Endothelial cell (in vitro differentiated cells): ENCODE measurements around the gene SIL1. TPM values are rescaled to one million over a fixed set of nuclear protein-coding genes. Genes with fewer than 3 reads are reported as not detected.

ENCODE experiments used
- DNase-seq: peaks from one replicate; pipeline ENCODE4 v3.0.0; 2021; ENCODE audit warnings: low spot score
- H3K27ac Mint-ChIP-seq: one replicate; pipeline ENCODE4 v1.8.0; 2021; ENCODE audit warnings: mixed read lengths, inconsistent platforms; ENCODE audit not compliant: unreplicated experiment
- H3K27me3 Mint-ChIP-seq: one replicate; pipeline ENCODE4 v1.8.0; 2021; ENCODE audit warnings: mild to moderate bottlenecking, moderate library complexity, mixed read lengths, inconsistent platforms; ENCODE audit not compliant: unreplicated experiment
- H3K36me3 Mint-ChIP-seq: one replicate; pipeline ENCODE4 v1.8.0; 2021; ENCODE audit warnings: mild to moderate bottlenecking, low read depth, mixed read lengths, inconsistent platforms; ENCODE audit not compliant: unreplicated experiment
- H3K4me1 Mint-ChIP-seq: one replicate; pipeline ENCODE4 v1.8.0; 2021; ENCODE audit warnings: mild to moderate bottlenecking, mixed read lengths, inconsistent platforms; ENCODE audit not compliant: unreplicated experiment
- H3K4me3 Mint-ChIP-seq: one replicate; pipeline ENCODE4 v1.8.0; 2021; ENCODE audit warnings: mild to moderate bottlenecking, mixed read lengths, inconsistent platforms; ENCODE audit not compliant: unreplicated experiment
- H3K9me3 Mint-ChIP-seq: one replicate; pipeline ENCODE4 v1.8.0; 2021; ENCODE audit warnings: mixed read lengths, inconsistent platforms; ENCODE audit not compliant: unreplicated experiment
- total RNA-seq: library from RNA; stranded (reverse); fragmentation: NEBNext Ultra II Directional; extraction: Animal tissue kit (Norgen Biotek cat#: 25700); gene quantifications from one replicate; pipeline ENCODE4 v1.2.1, GENCODE V29; 2021; ENCODE audit not compliant: unreplicated experiment
- TF ChIP-seq, protein P1 (sequence below): fragments of 200-600 bp; sonication (generic); IDR thresholded peaks from one replicate; pipeline ENCODE4 v1.5.0; 2021; ENCODE audit warnings: antibody characterized with exemption; ENCODE audit not compliant: unreplicated experiment

The SIL1 gene
- total RNA-seq, 1 donor from 2014 or later = 35.6 TPM

DNA sequence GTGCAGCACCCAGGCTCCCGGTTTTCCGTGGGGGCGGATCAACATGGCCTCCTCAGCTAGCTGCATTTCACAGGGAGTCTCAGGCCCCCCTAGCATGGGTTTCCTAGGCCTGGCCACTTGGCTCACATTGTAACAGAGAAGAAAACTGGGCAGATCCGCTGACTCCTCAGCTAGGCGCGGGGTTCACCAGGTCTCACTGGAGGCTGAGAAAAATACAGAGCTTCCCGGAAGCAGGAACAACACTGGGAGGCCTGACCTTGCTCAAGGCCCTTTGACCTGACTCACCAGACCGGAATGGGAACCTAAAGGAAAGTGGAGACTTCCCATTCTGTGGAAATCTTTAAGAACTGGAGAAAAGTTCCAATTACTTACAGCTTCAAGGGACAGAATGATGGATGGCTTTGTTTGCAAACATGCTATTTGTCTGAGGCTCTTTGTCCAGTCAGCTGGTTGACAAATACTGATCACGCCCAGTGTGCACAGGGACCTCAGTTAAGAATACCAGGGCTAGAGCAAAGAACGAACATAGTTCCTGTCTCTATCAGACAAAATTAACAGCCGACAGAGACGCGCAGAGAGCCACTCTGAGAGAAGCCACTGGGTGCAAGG lies 234.3 kb downstream of the SIL1 start:
- no peak for DNase-seq
- Mint-ChIP-seq H3K4me1 (peaks cover 29% of the 10 kb centered on the region), H3K27ac (no peak overlapping the region), H3K9me3 (no peaks in the 10 kb centered on the region), H3K4me3 (no peak overlapping the region), H3K27me3 (no peaks in the 10 kb centered on the region), H3K36me3 (peaks cover 3% of the 10 kb centered on the region)
- TF ChIP-seq, protein P1, sequence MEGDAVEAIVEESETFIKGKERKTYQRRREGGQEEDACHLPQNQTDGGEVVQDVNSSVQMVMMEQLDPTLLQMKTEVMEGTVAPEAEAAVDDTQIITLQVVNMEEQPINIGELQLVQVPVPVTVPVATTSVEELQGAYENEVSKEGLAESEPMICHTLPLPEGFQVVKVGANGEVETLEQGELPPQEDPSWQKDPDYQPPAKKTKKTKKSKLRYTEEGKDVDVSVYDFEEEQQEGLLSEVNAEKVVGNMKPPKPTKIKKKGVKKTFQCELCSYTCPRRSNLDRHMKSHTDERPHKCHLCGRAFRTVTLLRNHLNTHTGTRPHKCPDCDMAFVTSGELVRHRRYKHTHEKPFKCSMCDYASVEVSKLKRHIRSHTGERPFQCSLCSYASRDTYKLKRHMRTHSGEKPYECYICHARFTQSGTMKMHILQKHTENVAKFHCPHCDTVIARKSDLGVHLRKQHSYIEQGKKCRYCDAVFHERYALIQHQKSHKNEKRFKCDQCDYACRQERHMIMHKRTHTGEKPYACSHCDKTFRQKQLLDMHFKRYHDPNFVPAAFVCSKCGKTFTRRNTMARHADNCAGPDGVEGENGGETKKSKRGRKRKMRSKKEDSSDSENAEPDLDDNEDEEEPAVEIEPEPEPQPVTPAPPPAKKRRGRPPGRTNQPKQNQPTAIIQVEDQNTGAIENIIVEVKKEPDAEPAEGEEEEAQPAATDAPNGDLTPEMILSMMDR = no peak

DNA sequence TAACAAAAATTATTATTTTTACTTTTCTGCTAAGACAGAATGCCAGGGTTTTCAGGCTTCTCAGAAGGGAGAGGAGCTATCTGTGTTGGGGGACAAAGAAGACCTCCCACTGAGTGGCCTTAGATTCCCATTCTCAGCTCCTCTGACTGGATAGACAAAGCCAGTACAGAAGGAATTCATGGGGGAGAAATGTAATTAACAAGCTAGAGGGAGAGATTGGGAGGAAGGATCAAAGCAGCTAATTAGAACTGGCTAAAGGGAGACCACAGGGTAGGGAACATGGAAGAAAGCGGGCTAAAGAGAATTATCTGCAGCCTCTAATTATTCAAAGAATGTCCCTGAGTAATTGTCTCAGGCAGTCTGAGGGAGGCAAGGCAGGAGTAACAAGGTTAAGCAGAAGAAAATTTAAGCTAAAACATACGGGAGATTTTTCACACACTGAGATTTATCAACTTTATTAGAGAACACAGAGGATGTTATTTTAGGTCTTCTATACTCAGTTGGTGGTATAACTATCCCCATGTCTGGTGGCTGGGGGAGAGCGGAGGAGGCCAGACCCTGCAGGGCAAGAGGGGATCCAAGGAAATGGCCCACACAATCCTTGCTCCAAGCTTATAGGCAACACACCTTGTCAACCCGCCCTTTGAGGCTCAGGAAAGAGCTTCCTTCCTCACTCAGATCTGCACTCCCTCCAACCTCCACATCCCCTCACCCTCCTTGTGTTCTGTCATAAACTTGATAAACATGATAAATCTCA lies 235.4 kb downstream of the SIL1 start:
- H3K9me3 Mint-ChIP-seq = no peaks in the 10 kb centered on the region
- H3K36me3 Mint-ChIP-seq = no peaks in the 10 kb centered on the region
- H3K27me3 Mint-ChIP-seq = no peaks in the 10 kb centered on the region
- H3K4me1 Mint-ChIP-seq = peaks cover 23% of the 10 kb centered on the region
- DNase-seq = no peak
- H3K4me3 Mint-ChIP-seq = no peak overlapping the region
- no peak overlapping the region for H3K27ac Mint-ChIP-seq
- TF ChIP-seq, protein P1 = no peak

DNA sequence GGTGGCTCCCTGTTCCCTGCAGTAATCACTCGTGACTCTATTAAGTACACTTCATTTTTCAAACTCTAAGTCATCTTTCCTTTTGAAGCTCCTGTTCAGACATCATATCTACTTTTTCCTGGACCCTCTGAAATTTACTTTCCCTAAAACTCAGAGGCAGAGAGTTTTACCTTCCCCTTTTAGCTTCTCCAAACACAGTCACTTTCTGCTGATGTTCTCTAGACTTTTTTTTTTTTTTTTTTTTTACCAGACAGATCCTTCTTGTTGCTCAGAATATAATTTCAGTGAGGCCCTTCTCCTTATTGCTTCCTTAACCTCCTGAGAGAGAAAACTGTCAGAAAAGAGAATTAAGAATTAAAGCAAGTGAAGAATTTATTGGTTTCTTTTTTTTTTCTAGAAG lies 236.4 kb downstream of the SIL1 start:
- peaks cover 23% of the 10 kb centered on the region for H3K4me1 Mint-ChIP-seq
- no peak overlapping the region for H3K4me3 Mint-ChIP-seq
- H3K9me3 Mint-ChIP-seq = no peaks in the 10 kb centered on the region
- TF ChIP-seq, protein P1 = no peak
- H3K27me3 Mint-ChIP-seq = no peaks in the 10 kb centered on the region
- H3K27ac Mint-ChIP-seq = no peak overlapping the region
- no peaks in the 10 kb centered on the region for H3K36me3 Mint-ChIP-seq
- no peak for DNase-seq

DNA sequence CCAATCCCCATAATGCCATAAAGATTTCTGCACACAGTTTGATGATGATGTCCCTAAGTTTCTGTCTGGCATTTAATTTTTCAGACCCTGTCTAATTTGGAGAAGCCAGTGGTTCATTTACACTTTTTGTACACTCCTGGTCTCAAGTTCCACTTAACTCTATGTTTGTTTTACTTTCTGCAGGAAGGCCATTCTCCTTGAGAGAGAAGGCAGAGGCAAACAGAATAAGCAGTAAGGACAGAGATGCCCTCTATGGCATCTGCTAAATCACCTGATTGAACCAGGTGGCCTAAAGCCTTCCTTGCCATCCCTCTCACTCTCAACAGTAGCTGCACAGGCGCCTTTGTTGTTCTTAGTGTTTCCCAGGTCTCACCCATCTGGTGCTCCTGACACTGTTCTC lies 236.9 kb downstream of the SIL1 start:
- no peak for DNase-seq
- no peaks in the 10 kb centered on the region for H3K9me3 Mint-ChIP-seq
- H3K4me3 Mint-ChIP-seq = no peak overlapping the region
- TF ChIP-seq, protein P1 = no peak
- no peaks in the 10 kb centered on the region for H3K36me3 Mint-ChIP-seq
- H3K27ac Mint-ChIP-seq = no peak overlapping the region
- no peaks in the 10 kb centered on the region for H3K27me3 Mint-ChIP-seq
- peaks cover 23% of the 10 kb centered on the region for H3K4me1 Mint-ChIP-seq

DNA sequence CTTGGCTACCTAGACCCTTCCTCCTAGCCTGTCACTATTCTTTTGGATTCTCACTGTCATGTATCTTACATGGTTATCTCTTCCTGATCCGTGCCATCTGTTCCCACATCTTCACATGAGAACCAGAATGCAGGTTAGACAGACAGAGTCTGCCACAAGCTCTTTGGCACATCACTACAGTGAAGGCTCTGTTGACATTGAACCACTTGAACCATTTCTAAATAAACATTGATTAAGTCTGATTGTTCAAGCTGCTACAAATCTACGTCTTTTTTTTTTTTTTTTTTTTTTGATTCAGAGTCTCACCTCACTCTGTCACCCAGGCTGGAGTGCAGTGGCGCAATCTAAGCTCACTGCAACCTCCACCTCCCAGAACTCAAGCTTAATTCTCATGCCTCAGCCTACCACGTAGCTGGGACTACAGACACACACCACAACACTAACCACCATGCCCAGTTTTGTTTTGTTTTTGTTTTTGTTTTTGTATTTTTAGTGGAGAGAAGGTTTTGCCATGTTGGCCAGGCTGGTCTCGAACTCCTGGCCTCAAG lies 237.9 kb downstream of the SIL1 start:
- peaks cover 26% of the 10 kb centered on the region for H3K4me1 Mint-ChIP-seq
- no peak overlapping the region for H3K4me3 Mint-ChIP-seq
- H3K27me3 Mint-ChIP-seq = peaks cover 1% of the 10 kb centered on the region

More for the DNA sequence above, 237.9 kb downstream of the SIL1 start:
- Mint-ChIP-seq H3K9me3 (no peaks in the 10 kb centered on the region), H3K27ac (no peak overlapping the region), H3K36me3 (no peaks in the 10 kb centered on the region)
- DNase-seq = no peak
- TF ChIP-seq, protein P1 = no peak
